Measurements from ENCODE around the gene IFNL2. TPM values are rescaled to one million over a fixed set of nuclear protein-coding genes. Genes with fewer than 3 reads are reported as not detected.

IFNL2 gene
- total and polyA plus RNA-seq, 9 of the 15 experiments (the other 6 are each of a cell fraction or from before 2014, with no cell fraction given) = not detected

- TF ChIP-seq ZNF785 (CRISPR knock-in tag; IDR thresholded peaks at IDR 0.05) = no peak
- TF ChIP-seq ELF2 (CRISPR knock-in tag; IDR thresholded peaks at IDR 0.05) = no peak
- TF ChIP-seq ZBTB11 (CRISPR knock-in tag; IDR thresholded peaks at IDR 0.05) = no peak
- TF ChIP-seq THRAP3 (IDR thresholded peaks at IDR 0.05; ENCODE audit: borderline replicate concordance) = no peak
- no peak for TF ChIP-seq ETV5 (CRISPR knock-in tag; IDR thresholded peaks at IDR 0.05; ENCODE audit: low read depth)
- TF ChIP-seq MEF2A (IDR thresholded peaks at IDR 0.05; ENCODE audit: control insufficient read depth, low read depth, low read length) = no peak
- TF ChIP-seq ELK3 (CRISPR knock-in tag; IDR thresholded peaks at IDR 0.05) = no peak
- TF ChIP-seq CCAR2 (IDR thresholded peaks at IDR 0.05; ENCODE audit: low read depth, low read length) = no peak
- no peak for TF ChIP-seq ZNF551 (CRISPR knock-in tag; IDR thresholded peaks at IDR 0.05)
- no peak for TF ChIP-seq HMGXB4 (CRISPR knock-in tag; IDR thresholded peaks at IDR 0.05)
- TF ChIP-seq KLF10 (CRISPR knock-in tag; IDR thresholded peaks at IDR 0.05) = no peak
- TF ChIP-seq ZBTB17 (CRISPR knock-in tag; IDR thresholded peaks at IDR 0.05) = no peak
- no peak for TF ChIP-seq EGR1 (conservative IDR thresholded peaks at IDR 0.05)
- TF ChIP-seq ARID2 (IDR thresholded peaks at IDR 0.05) = no peak
Measured at GRCh38 chr19:39308531-39309304, 40.5 kb downstream of the IFNL2 start (continued).

Data from K562 (cell line).